ENCODE measurements around the gene NAIF1. TPM values are rescaled to one million over a fixed set of nuclear protein-coding genes. Genes with fewer than 3 reads are reported as not detected.

Gene NAIF1
- total RNA-seq, 1 donor from 2014 or later, result 14.2 TPM

- no peak for TF ChIP-seq CTCF (IDR thresholded peaks at IDR 0.05; ENCODE audit: insufficient read depth, low read length, poor library complexity, severe bottlenecking)
- H3K4me3 ChIP-seq (ENCODE audit: low read depth, low read length), result no peak overlapping the region
These were observed 7.6 kb downstream of the NAIF1 start for GRCh38 chr9:128059365-128059983.

GRCh38 chr9:128057724-128058409 is 9.3 kb downstream of the NAIF1 start:
- DNase-seq (ENCODE audit: low read depth), result no peak
- Histone ChIP-seq H3K4me3 (ENCODE audit: low read depth, low read length) (no peak overlapping the region), H3K36me3 (ENCODE audit: control insufficient read depth, insufficient read depth, low read length) (peaks cover under 1% of the 10 kb centered on the region), H3K27me3 (ENCODE audit: control insufficient read depth, insufficient read depth, low read length) (no peaks in the 10 kb centered on the region)
- no peak for TF ChIP-seq CTCF (IDR thresholded peaks at IDR 0.05; ENCODE audit: insufficient read depth, low read length, poor library complexity, severe bottlenecking)

More at GRCh38 chr9:128059365-128059983, 7.6 kb downstream of the NAIF1 start:
- DNase-seq (ENCODE audit: low read depth), result no peak
- Histone ChIP-seq H3K27me3 (ENCODE audit: control insufficient read depth, insufficient read depth, low read length) (no peaks in the 10 kb centered on the region), H3K36me3 (ENCODE audit: control insufficient read depth, insufficient read depth, low read length) (peaks cover 2% of the 10 kb centered on the region)

- Histone ChIP-seq H3K4me3 (ENCODE audit: low read depth, low read length) (no peak overlapping the region), H3K36me3 (ENCODE audit: control insufficient read depth, insufficient read depth, low read length) (no peaks in the 10 kb centered on the region), H3K27me3 (ENCODE audit: control insufficient read depth, insufficient read depth, low read length) (no peaks in the 10 kb centered on the region)
- no peak for DNase-seq (ENCODE audit: low read depth)
- TF ChIP-seq CTCF (IDR thresholded peaks at IDR 0.05; ENCODE audit: insufficient read depth, low read length, poor library complexity, severe bottlenecking), result no peak
These were observed 10.0 kb downstream of the NAIF1 start for GRCh38 chr9:128056887-128057723.

- H3K36me3 ChIP-seq (ENCODE audit: control insufficient read depth, insufficient read depth, low read length), result no peaks in the 10 kb centered on the region
These were observed 11.0 kb downstream of the NAIF1 start for GRCh38 chr9:128056086-128056485.

More at GRCh38 chr9:128056086-128056485, 11.0 kb downstream of the NAIF1 start:
- TF ChIP-seq CTCF (IDR thresholded peaks at IDR 0.05; ENCODE audit: insufficient read depth, low read length, poor library complexity, severe bottlenecking), result no peak
- no peak overlapping the region for H3K4me3 ChIP-seq (ENCODE audit: low read depth, low read length)
- no peak for DNase-seq (ENCODE audit: low read depth)
- no peaks in the 10 kb centered on the region for H3K27me3 ChIP-seq (ENCODE audit: control insufficient read depth, insufficient read depth, low read length)
